K562 (cell line): ENCODE data around the gene SFXN3. TPM values are rescaled to one million over a fixed set of nuclear protein-coding genes. Genes with fewer than 3 reads are reported as not detected.

Source experiments
- ATAC-seq: fragments of 200-7000 bp; cut with Tn5 transposase; 3 replicates; pipeline ENCODE4 v1.9.1; 2020; ENCODE audit warnings: moderate library complexity
- BruUV-seq: library from RNA; stranded (reverse); fragments of 400-500 nt; replicated peaks from 2 replicates; lab custom pipeline; 2021; lab: Mats Ljungman, UMichigan
- CTCF ChIA-PET: fragments of 300-600 bp; formaldehyde crosslinking; extraction: SDS; loops from one replicate; lab custom pipeline; 2021; ENCODE audit warnings: low intra/inter-chr PET ratio; lab: Yijun Ruan, JAX
- POLR2A ChIA-PET: fragments of 300-600, 350-650 bp; sonication (Branson Sonifier 250); formaldehyde crosslinking; extraction: SDS; loops from one replicate; lab custom pipeline; 2021; ENCODE audit warnings: antibody characterized with exemption, inconsistent platforms; lab: Yijun Ruan, JAX
- DNase-seq, 4 experiments: peaks; one replicate each; pipeline versions ENCODE4 v3.0.0 to v3.0.0-alpha.2; 2011 to 2018; ENCODE audit warnings: low spot score in 3 of 4, mixed read lengths in 3 of 4; ENCODE audit errors: extremely low read depth in 1 of 4
- FAIRE-seq: peaks from 2 replicates; lab custom pipeline; 2011; peaks lifted over from hg19 to GRCh38; lab: Jason Lieb, UNC
- H2AFZ ChIP-seq: 2 replicates; pipeline ENCODE4 v1.6.0; 2011; ENCODE audit warnings: low read depth, low read length, control low read depth, inconsistent platforms
- H3K27ac ChIP-seq: fragments of 200-600 bp; 3 replicates; pipeline ENCODE4 v1.8.0; 2011; ENCODE audit warnings: low read depth, mild to moderate bottlenecking, control low read depth, inconsistent platforms, low read length, moderate library complexity, mixed read lengths; ENCODE audit errors: extremely low read depth
- H3K27me3 ChIP-seq, 2 experiments: fragments of 300-600 bp in 1 of 2; 2 replicates in 1 of 2; 3 replicates in 1 of 2; pipeline versions ENCODE4 v1.6.0 to v1.8.0; 2011; ENCODE audit warnings: inconsistent platforms in 2 of 2, low read length in 2 of 2, mild to moderate bottlenecking in 1 of 2, mixed read lengths in 1 of 2, moderate library complexity in 1 of 2; ENCODE audit not compliant: control insufficient read depth in 2 of 2, insufficient read depth in 2 of 2
- H3K36me3 ChIP-seq: fragments of 300-600 bp; 3 replicates; pipeline ENCODE4 v1.8.0; 2011; ENCODE audit warnings: mild to moderate bottlenecking, low read length, inconsistent platforms; ENCODE audit not compliant: control insufficient read depth, insufficient read depth
- H3K4me1 ChIP-seq, 2 experiments: fragments of 200-600 bp in 1 of 2; replicated peaks in 1 of 2; 2 replicates in 1 of 2; 3 replicates in 1 of 2; pipeline versions ENCODE4 v1.5.1 to v1.8.0; 2011; ENCODE audit warnings: inconsistent platforms in 2 of 2, low read length in 2 of 2, mild to moderate bottlenecking in 1 of 2, mixed read lengths in 1 of 2, moderate library complexity in 1 of 2; ENCODE audit not compliant: control insufficient read depth in 2 of 2, insufficient read depth in 2 of 2
- H3K4me2 ChIP-seq: 2 replicates; pipeline ENCODE4 v1.6.1; 2011; ENCODE audit warnings: low read length, control low read depth, inconsistent platforms, mixed read lengths; ENCODE audit not compliant: insufficient read depth
- H3K4me3 ChIP-seq: fragments of 200-600 bp; sonication (generic), shearing (Covaris generic); 2 replicates; pipeline ENCODE4 v1.5.1; 2016; ENCODE audit warnings: control low read depth, inconsistent platforms
- H3K79me2 ChIP-seq: fragments of 200-600 bp; 3 replicates; pipeline ENCODE4 v1.8.0; 2011; ENCODE audit warnings: low read length, inconsistent platforms; ENCODE audit not compliant: control insufficient read depth, insufficient read depth
- H3K9ac ChIP-seq, 2 experiments: 2 replicates each; pipeline versions ENCODE4 v1.6.0 to v1.6.1; 2011; ENCODE audit warnings: low read depth in 2 of 2, low read length in 2 of 2, control low read depth in 1 of 2, inconsistent platforms in 1 of 2, mild to moderate bottlenecking in 1 of 2, mixed read lengths in 1 of 2; ENCODE audit not compliant: insufficient read depth in 1 of 2
- H3K9me1 ChIP-seq: one replicate; pipeline ENCODE4 v1.6.0; 2011; ENCODE audit warnings: inconsistent platforms, mild to moderate bottlenecking, low read length, moderate library complexity; ENCODE audit not compliant: control insufficient read depth, insufficient read depth
- H3K9me3 ChIP-seq: replicated peaks from 2 replicates; pipeline ENCODE4 v1.5.1; 2011; ENCODE audit warnings: low read depth, low read length, inconsistent platforms; ENCODE audit not compliant: control insufficient read depth, insufficient read depth
- H4K20me1 ChIP-seq: replicated peaks from 2 replicates; pipeline ENCODE4 v1.6.1; 2011; ENCODE audit warnings: low read length, inconsistent platforms, mixed read lengths; ENCODE audit not compliant: control insufficient read depth, insufficient read depth
- BDP1 ChIP-seq: IDR thresholded peaks from 3 replicates; pipeline ENCODE4 v1.6.1; 2011; ENCODE audit not compliant: insufficient read length, insufficient read depth
- BMI1 ChIP-seq: fragments of 150-350 bp; IDR thresholded peaks from 2 replicates; pipeline ENCODE4 v1.6.1; 2014; ENCODE audit warnings: low read length
- EZH2 ChIP-seq: IDR thresholded peaks from 2 replicates; pipeline ENCODE4 v1.6.1; 2012; ENCODE audit warnings: low read depth, mild to moderate bottlenecking, inconsistent platforms, low read length, borderline replicate concordance
- HDAC3 ChIP-seq: fragments of 450-650 bp; IDR thresholded peaks from 2 replicates; pipeline ENCODE4 v1.6.1; 2018; ENCODE audit warnings: borderline replicate concordance, mild to moderate bottlenecking, moderate library complexity; ENCODE audit not compliant: partially characterized antibody
- HSF4 ChIP-seq: fragments of 250-450 bp; sonication (Bioruptor Pico); IDR thresholded peaks from 2 replicates; pipeline ENCODE4 v2.1.2; 2022; ENCODE audit warnings: mild to moderate bottlenecking, moderate library complexity, borderline replicate concordance
- LCOR ChIP-seq: sonication (generic); formaldehyde crosslinking; IDR thresholded peaks from 2 replicates; pipeline ENCODE4 v1.8.0; 2022; ENCODE audit warnings: mild to moderate bottlenecking, missing genetic modification reagents
- MEIS2 ChIP-seq: fragments of 450-650 bp; IDR thresholded peaks from 2 replicates; pipeline ENCODE4 v1.6.1; 2014; ENCODE audit warnings: mild to moderate bottlenecking; ENCODE audit not compliant: partially characterized antibody
- MYNN ChIP-seq, 2 experiments: sonication (generic); formaldehyde crosslinking in 1 of 2; IDR thresholded peaks; 2 replicates each; pipeline versions ENCODE4 v1.5.0 to v1.6.1; 2016 to 2020; ENCODE audit warnings: antibody characterized with exemption in 1 of 2, missing genetic modification reagents in 1 of 2
- NFRKB ChIP-seq: fragments of 450-650 bp; IDR thresholded peaks from 2 replicates; pipeline ENCODE4 v1.6.1; 2016; ENCODE audit warnings: low read depth
- SAFB2 ChIP-seq: fragments of 200-400 bp; formaldehyde crosslinking; IDR thresholded peaks from 2 replicates; pipeline ENCODE4 v1.6.1; 2018; ENCODE audit warnings: borderline replicate concordance, low read length, low read depth, moderate library complexity; ENCODE audit not compliant: severe bottlenecking
- SAP30 ChIP-seq: fragments of 200-600 bp; sonication (generic); IDR thresholded peaks from 2 replicates; pipeline ENCODE4 v1.6.1; 2012; ENCODE audit warnings: borderline replicate concordance, low read depth, mild to moderate bottlenecking, moderate library complexity, low read length, control low read depth, inconsistent platforms; ENCODE audit not compliant: insufficient read depth, poor library complexity, severe bottlenecking
- SREBF2 ChIP-seq: sonication (generic); formaldehyde crosslinking; IDR thresholded peaks from 2 replicates; pipeline ENCODE4 v1.4.0; 2020; ENCODE audit warnings: mild to moderate bottlenecking, missing genetic modification reagents
- USF1 ChIP-seq: sonication (generic); formaldehyde crosslinking; IDR thresholded peaks from 2 replicates; pipeline ENCODE4 v1.9.0; 2022; ENCODE audit warnings: mild to moderate bottlenecking, missing genetic modification reagents
- VEZF1 ChIP-seq: fragments of 200-800 bp; sonication (Bioruptor generic); IDR thresholded peaks from 2 replicates; pipeline ENCODE4 v1.6.1; 2017; ENCODE audit warnings: missing genetic modification characterization, missing compliant biosample characterization
- ZNF23 ChIP-seq: fragments of 250-450 bp; sonication (Bioruptor Pico); IDR thresholded peaks from 2 replicates; pipeline ENCODE4 v1.4.0; 2020; ENCODE audit warnings: mild to moderate bottlenecking
- ZNF316 ChIP-seq: fragments of 450-650 bp; IDR thresholded peaks from 2 replicates; pipeline ENCODE4 v1.6.1; 2016
- ZNF561 ChIP-seq: fragments of 450-650 bp; formaldehyde crosslinking; conservative IDR thresholded peaks from 2 replicates; pipeline ENCODE4 v1.4.0; 2020; ENCODE audit warnings: mild to moderate bottlenecking, moderate library complexity
- ZNF717 ChIP-seq: fragments of 250-450 bp; sonication (Bioruptor Pico); IDR thresholded peaks from 2 replicates; pipeline ENCODE4 v1.5.0; 2021
- WGBS: fragments of 100-300 bp; shearing (Covaris generic); methylation state at CpG from one replicate; pipeline ENCODE4 v1.1.6; 2016; ENCODE audit warnings: low coverage, mixed read lengths; ENCODE audit not compliant: insufficient coverage; ENCODE audit errors: missing lambda C conversion rate; 5-methylcytosine and 5-hydroxymethylcytosine counted together
- in situ Hi-C: fragments of 300-500 bp; cut with MboI; formaldehyde crosslinking; loops from 4 replicates; pipeline ENCODE4 v1.15.0; 2018; ENCODE audit warnings: inconsistent platforms, mixed read lengths
- intact Hi-C: fragments of 100-400 bp; cut with micrococcal nuclease; formaldehyde crosslinking; loops from 2 replicates; pipeline ENCODE4 v1.14.2; 2022
- polyA plus RNA-seq, 8 experiments: library from polyadenylated mRNA; depleted of rRNA in 4 of 8; stranded (reverse) in 5 of 8; unstranded in 3 of 8; fragments of >200 nt; fragmentation: Nextera tagmentation in 2 of 8; fragmentation: Illumina TruSeq in 1 of 8; extraction: Ambion mirVana in 2 of 8; extraction: Trizol in 1 of 8; gene quantifications; 2 replicates each; pipeline versions ENCODE4 v1.2.1 to v1.2.3, GENCODE V29; 2011 to 2014; ENCODE audit warnings: inconsistent platforms in 1 of 8, missing spikeins in 1 of 8
- total RNA-seq, 7 experiments: library from RNA; depleted of rRNA in 6 of 7; stranded (reverse); fragments of >200 nt in 6 of 7; fragmentation: Illumina TruSeq in 2 of 7; extraction: Trizol in 2 of 7; gene quantifications; 2 replicates each; pipeline versions ENCODE4 v1.2.1 to v1.2.3, GENCODE V29; 2011 to 2021; ENCODE audit warnings: low replicate concordance in 1 of 7

The SFXN3 gene
- total and polyA plus RNA-seq, 9 of the 15 experiments (the other 6 are each of a cell fraction or from before 2014, with no cell fraction given), result 0.24 to 4.6 (median 0.86) TPM

GRCh38 chr10:100984672-100985177 is 46.3 kb upstream of the SFXN3 start:
- Histone ChIP-seq H4K20me1 (peaks cover 6% of the 10 kb centered on the region; the same call in 1 of the 2 replicates), H3K27me3 (no peaks in the 10 kb centered on the region), H3K9ac (no peak overlapping the region), H3K36me3 (peaks cover 45% of the 10 kb centered on the region; the same call in 2 of the 3 replicates), H3K4me1 (peaks cover 16 to 25% of the 10 kb centered on the region in 2 experiments; a peak in 4 of 5 replicates), H3K4me2 (no peak overlapping the region), H3K79me2 (peaks cover 42% of the 10 kb centered on the region), H2AFZ (no peak overlapping the region), H3K4me3 (no peak overlapping the region), H3K9me3 (no peaks in the 10 kb centered on the region), H3K27ac (no peak overlapping the region), H3K9me1 (no peaks in the 10 kb centered on the region)
- ATAC-seq, result no peak
- CTCF ChIA-PET, result no interaction called here
- no peak for FAIRE-seq
- in situ Hi-C loops, result loop anchor here (25.0 kb wide), 1 partner anchor 1053 kb away; no protein-coding TSS in a partner anchor
- WGBS, result 56% methylated on average over 2 of the region's 2 CpGs
- TF ChIP-seq HSF4 (CRISPR knock-in tag) (no peak), LCOR (CRISPR knock-in tag) (no peak), NFRKB (no peak), BMI1 (no peak), SAP30 (no peak), BDP1 (no peak), VEZF1 (CRISPR knock-in tag) (no peak), ZNF23 (CRISPR knock-in tag) (no peak), ZNF717 (CRISPR knock-in tag) (no peak), MYNN (IDR thresholded peaks at IDR 0.05) (no peak), MYNN (CRISPR knock-in tag; IDR thresholded peaks at IDR 0.05) (no peak), HDAC3 (no peak), ZNF316 (no peak), EZH2 (no peak), ZNF561 (CRISPR knock-in tag) (no peak), SAFB2 (no peak), SREBF2 (CRISPR knock-in tag) (no peak), MEIS2 (no peak), USF1 (CRISPR knock-in tag) (no peak)
- intact Hi-C loops, result no loop called here
- no TSS peak for BruUV-seq
- no peak for DNase-seq
- POLR2A ChIA-PET, result interaction anchor here (0.8 to 1.3 kb wide), 3 partner anchors 9 to 19 kb away, joined by 3 to 4 read pairs (median 3); no protein-coding TSS in a partner anchor
